K562 (cell line): ENCODE results near the gene CCDC33. TPM values are rescaled to one million over a fixed set of nuclear protein-coding genes. Genes with fewer than 3 reads are reported as not detected.

Experiments used
- CLOCK ChIP-seq: fragments of 250-450 bp; sonication (Bioruptor Pico); IDR thresholded peaks from 2 replicates; pipeline ENCODE4 v1.4.0; 2020; ENCODE audit warnings: mild to moderate bottlenecking, moderate library complexity, borderline replicate concordance
- FOXJ2 ChIP-seq: fragments of 200-800 bp; sonication (Bioruptor generic); IDR thresholded peaks from 2 replicates; pipeline ENCODE4 v1.6.1; 2016; ENCODE audit warnings: missing genetic modification characterization, missing compliant biosample characterization
- FOXM1 ChIP-seq, 2 experiments: fragments of 450-650 bp in 1 of 2; sonication (generic) in 1 of 2; formaldehyde crosslinking in 1 of 2; IDR thresholded peaks; 2 replicates each; pipeline versions ENCODE4 v1.6.1 to v1.9.0; 2017 to 2022; ENCODE audit warnings: low read depth in 2 of 2, mild to moderate bottlenecking in 2 of 2, missing genetic modification reagents in 1 of 2, moderate library complexity in 1 of 2
- HDAC3 ChIP-seq: fragments of 450-650 bp; IDR thresholded peaks from 2 replicates; pipeline ENCODE4 v1.6.1; 2018; ENCODE audit warnings: borderline replicate concordance, mild to moderate bottlenecking, moderate library complexity; ENCODE audit not compliant: partially characterized antibody
- KDM4B ChIP-seq, 2 experiments: fragments of 450-650 bp in 1 of 2; sonication (generic) in 1 of 2; IDR thresholded peaks; 2 replicates each; pipeline ENCODE4 v1.6.1; 2016 to 2017; ENCODE audit warnings: borderline replicate concordance in 2 of 2, antibody characterized with exemption in 1 of 2, low read depth in 1 of 2, mild to moderate bottlenecking in 1 of 2
- RBM39 ChIP-seq: fragments of 200-400 bp; formaldehyde crosslinking; optimal IDR thresholded peaks from 2 replicates; pipeline ENCODE3; 2018; ENCODE audit warnings: low read depth, low read length
- RCOR1 ChIP-seq, 2 experiments: IDR thresholded peaks; 2 replicates each; pipeline ENCODE4 v1.6.1; 2012; ENCODE audit warnings: low read depth in 2 of 2, low read length in 2 of 2, borderline replicate concordance in 1 of 2, improper control_type of control experiment in 1 of 2
- SP2 ChIP-seq: IDR thresholded peaks from 2 replicates; pipeline ENCODE4 v1.6.1; 2011; ENCODE audit warnings: mild to moderate bottlenecking, low read depth, low read length, moderate library complexity; ENCODE audit not compliant: poor library complexity, severe bottlenecking; ENCODE audit errors: extremely low read depth
- SPI1 ChIP-seq: IDR thresholded peaks from 2 replicates; pipeline ENCODE4 v1.6.1; 2011; ENCODE audit warnings: low read depth, low read length, control low read depth, borderline replicate concordance
- STAT5A ChIP-seq: IDR thresholded peaks from 2 replicates; pipeline ENCODE4 v1.6.1; 2012; ENCODE audit warnings: low read length, inconsistent platforms, borderline replicate concordance
- STAT6 ChIP-seq: sonication (generic); formaldehyde crosslinking; IDR thresholded peaks from 2 replicates; pipeline ENCODE4 v1.8.1; 2023; ENCODE audit warnings: mild to moderate bottlenecking, missing genetic modification reagents
- TEAD4 ChIP-seq, 2 experiments: sonication (generic) in 1 of 2; formaldehyde crosslinking in 1 of 2; IDR thresholded peaks; 2 replicates each; pipeline versions ENCODE4 v1.6.1 to v1.8.0; 2012 to 2022; ENCODE audit warnings: borderline replicate concordance in 1 of 2, inconsistent platforms in 1 of 2, low read length in 1 of 2, mild to moderate bottlenecking in 1 of 2, missing genetic modification reagents in 1 of 2
- TFAP4 ChIP-seq: sonication (generic); formaldehyde crosslinking; IDR thresholded peaks from 2 replicates; pipeline ENCODE4 v1.8.0; 2022; ENCODE audit warnings: missing genetic modification reagents, mild to moderate bottlenecking, moderate library complexity, borderline replicate concordance
- ZC3H11A ChIP-seq: IDR thresholded peaks from 2 replicates; pipeline ENCODE4 v1.6.1; 2012; ENCODE audit warnings: low read depth, low read length, improper control_type of control experiment
- ZEB2 ChIP-seq: fragments of 450-650 bp; IDR thresholded peaks from 2 replicates; pipeline ENCODE4 v1.6.1; 2016
- ZNF143 ChIP-seq: sonication (generic); formaldehyde crosslinking; IDR thresholded peaks from 2 replicates; pipeline ENCODE4 v1.9.0; 2022; ENCODE audit warnings: mild to moderate bottlenecking, missing genetic modification reagents
- ZNF175 ChIP-seq: fragments of 200-800 bp; sonication (Bioruptor generic); IDR thresholded peaks from 2 replicates; pipeline ENCODE4 v1.6.1; 2016; ENCODE audit warnings: low read depth, mild to moderate bottlenecking, missing genetic modification characterization, missing compliant biosample characterization
- ZNF232 ChIP-seq: sonication (generic); formaldehyde crosslinking; IDR thresholded peaks from 2 replicates; pipeline ENCODE4 v1.8.0; 2022; ENCODE audit warnings: mild to moderate bottlenecking, missing genetic modification reagents
- ZNF717 ChIP-seq: fragments of 250-450 bp; sonication (Bioruptor Pico); IDR thresholded peaks from 2 replicates; pipeline ENCODE4 v1.5.0; 2021
- polyA plus RNA-seq, 8 experiments: library from polyadenylated mRNA; depleted of rRNA in 4 of 8; stranded (reverse) in 5 of 8; unstranded in 3 of 8; fragments of >200 nt; fragmentation: Nextera tagmentation in 2 of 8; fragmentation: Illumina TruSeq in 1 of 8; extraction: Ambion mirVana in 2 of 8; extraction: Trizol in 1 of 8; gene quantifications; 2 replicates each; pipeline versions ENCODE4 v1.2.1 to v1.2.3, GENCODE V29; 2011 to 2014; ENCODE audit warnings: inconsistent platforms in 1 of 8, missing spikeins in 1 of 8
- total RNA-seq, 7 experiments: library from RNA; depleted of rRNA in 6 of 7; stranded (reverse); fragments of >200 nt in 6 of 7; fragmentation: Illumina TruSeq in 2 of 7; extraction: Trizol in 2 of 7; gene quantifications; 2 replicates each; pipeline versions ENCODE4 v1.2.1 to v1.2.3, GENCODE V29; 2011 to 2021; ENCODE audit warnings: low replicate concordance in 1 of 7

CCDC33 gene
- total and polyA plus RNA-seq, 9 of the 15 experiments (the other 6 are each of a cell fraction or from before 2014, with no cell fraction given), result 0.08 to 1.1 (median 0.15) TPM; not detected in 4

- peak; percentile 94 for TF ChIP-seq TFAP4
- TF ChIP-seq ZEB2, result no peak
- TF ChIP-seq HDAC3, result no peak
- TF ChIP-seq ZNF717, result no peak
- no peak for TF ChIP-seq ZNF143 (CRISPR knock-in tag)
- no peak for TF ChIP-seq FOXM1 (IDR thresholded peaks at IDR 0.05; ENCODE audit: low read depth)
- TF ChIP-seq FOXM1 (CRISPR knock-in tag; IDR thresholded peaks at IDR 0.05; ENCODE audit: low read depth), result no peak
- TF ChIP-seq STAT6 (CRISPR knock-in tag), result no peak
- no peak for TF ChIP-seq SP2
- no peak for TF ChIP-seq KDM4B (IDR thresholded peaks at IDR 0.05; ENCODE audit: borderline replicate concordance in 2 of 2, low read depth in 1 of 2)
- no peak for TF ChIP-seq CLOCK (CRISPR knock-in tag)
- no peak for TF ChIP-seq STAT5A
- no peak for TF ChIP-seq RBM39
- no peak for TF ChIP-seq TEAD4 (IDR thresholded peaks at IDR 0.05; ENCODE audit: low read length)
- no peak for TF ChIP-seq TEAD4 (CRISPR knock-in tag; IDR thresholded peaks at IDR 0.05; ENCODE audit: borderline replicate concordance)
- TF ChIP-seq ZNF232 (CRISPR knock-in tag), result no peak
- TF ChIP-seq SPI1, result no peak
- no peak for TF ChIP-seq FOXJ2
- peak in 1 of 2 experiments; percentile 30; a peak in 1 of 4 replicates for TF ChIP-seq RCOR1 (IDR thresholded peaks at IDR 0.05; ENCODE audit: borderline replicate concordance in 1 of 2, low read depth in 2 of 2, low read length in 2 of 2)
- TF ChIP-seq ZC3H11A, result no peak
- no peak for TF ChIP-seq ZNF175
Measured at GRCh38 chr15:74382004-74382816, 146.1 kb downstream of the CCDC33 start (continued).
